Measurements from ENCODE around the gene ENPP1. TPM values are rescaled to one million over a fixed set of nuclear protein-coding genes. Genes with fewer than 3 reads are reported as not detected.

Gene ENPP1
- total RNA-seq, 2 donors from 2014 or later: 17.8 to 18.9 TPM

DNA sequence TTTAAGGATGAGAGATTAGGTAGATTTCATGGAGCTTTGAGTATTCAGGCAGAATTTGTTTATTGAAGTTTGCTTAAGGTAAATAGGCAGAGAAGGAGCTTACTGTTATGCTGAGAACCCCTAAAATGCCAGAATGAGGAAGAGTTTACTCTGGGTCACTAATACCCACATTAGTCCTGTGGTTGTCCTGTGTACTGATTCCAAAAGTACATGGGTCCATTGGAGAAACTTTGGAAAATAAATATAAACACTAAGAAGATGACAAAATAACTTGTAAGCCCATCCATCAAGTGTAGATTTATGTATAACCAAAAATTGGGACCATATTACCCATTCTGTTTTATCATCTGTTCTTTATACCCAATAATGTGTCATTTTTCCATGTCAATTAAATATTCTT lies 31.6 kb downstream of the ENPP1 start:
- intact Hi-C loops (cut with DNase I): no loop called here
- no peaks in the 10 kb centered on the region for H3K9me3 ChIP-seq
- no peaks in the 10 kb centered on the region for H3K4me1 ChIP-seq (replicated peaks)
- H3K4me3 ChIP-seq: no peak overlapping the region
- no peaks in the 10 kb centered on the region for H3K27me3 ChIP-seq (replicated peaks; ENCODE audit: insufficient read depth)
- no peaks in the 10 kb centered on the region for H3K36me3 ChIP-seq
- TF ChIP-seq, protein P1, sequence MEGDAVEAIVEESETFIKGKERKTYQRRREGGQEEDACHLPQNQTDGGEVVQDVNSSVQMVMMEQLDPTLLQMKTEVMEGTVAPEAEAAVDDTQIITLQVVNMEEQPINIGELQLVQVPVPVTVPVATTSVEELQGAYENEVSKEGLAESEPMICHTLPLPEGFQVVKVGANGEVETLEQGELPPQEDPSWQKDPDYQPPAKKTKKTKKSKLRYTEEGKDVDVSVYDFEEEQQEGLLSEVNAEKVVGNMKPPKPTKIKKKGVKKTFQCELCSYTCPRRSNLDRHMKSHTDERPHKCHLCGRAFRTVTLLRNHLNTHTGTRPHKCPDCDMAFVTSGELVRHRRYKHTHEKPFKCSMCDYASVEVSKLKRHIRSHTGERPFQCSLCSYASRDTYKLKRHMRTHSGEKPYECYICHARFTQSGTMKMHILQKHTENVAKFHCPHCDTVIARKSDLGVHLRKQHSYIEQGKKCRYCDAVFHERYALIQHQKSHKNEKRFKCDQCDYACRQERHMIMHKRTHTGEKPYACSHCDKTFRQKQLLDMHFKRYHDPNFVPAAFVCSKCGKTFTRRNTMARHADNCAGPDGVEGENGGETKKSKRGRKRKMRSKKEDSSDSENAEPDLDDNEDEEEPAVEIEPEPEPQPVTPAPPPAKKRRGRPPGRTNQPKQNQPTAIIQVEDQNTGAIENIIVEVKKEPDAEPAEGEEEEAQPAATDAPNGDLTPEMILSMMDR (IDR thresholded peaks at IDR 0.05): no peak
- TF ChIP-seq POLR2A (IDR thresholded peaks at IDR 0.05) (no peak), POLR2AphosphoS5 (IDR thresholded peaks at IDR 0.05) (no peak)
- no peak overlapping the region for H3K27ac ChIP-seq
- no peak for DNase-seq (ENCODE audit: low spot score)

DNA sequence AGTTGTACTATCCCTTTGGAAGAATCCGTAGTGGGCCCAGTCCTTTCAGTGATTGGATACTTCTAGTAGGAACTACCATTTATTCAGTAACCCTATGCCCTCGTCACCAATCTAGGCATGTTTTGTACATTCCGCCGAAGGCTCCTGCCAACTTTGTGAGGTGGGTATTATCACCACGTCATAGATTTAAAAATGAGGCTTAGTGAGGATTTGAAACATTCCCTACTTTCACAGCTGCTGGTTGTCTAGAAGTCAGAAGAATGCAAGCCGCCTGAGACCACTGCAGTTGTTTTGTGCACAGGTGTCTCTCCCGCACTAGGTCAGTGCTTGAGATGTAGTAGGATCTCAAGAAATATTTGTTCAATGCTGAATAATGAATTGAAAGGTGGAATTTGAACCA lies 32.6 kb downstream of the ENPP1 start:
- DNase-seq (ENCODE audit: low spot score): no peak
- H3K9me3 ChIP-seq: no peaks in the 10 kb centered on the region
- no peak overlapping the region for H3K27ac ChIP-seq
- no peak overlapping the region for H3K4me3 ChIP-seq
- H3K36me3 ChIP-seq: no peaks in the 10 kb centered on the region
- H3K27me3 ChIP-seq (replicated peaks; ENCODE audit: insufficient read depth): no peaks in the 10 kb centered on the region
- WGBS: 88% methylated on average over 7 of the region's 7 CpGs
- intact Hi-C loops (cut with DNase I): no loop called here
- no peaks in the 10 kb centered on the region for H3K4me1 ChIP-seq (replicated peaks)
- TF ChIP-seq POLR2A (IDR thresholded peaks at IDR 0.05): no peak
- TF ChIP-seq, protein P1 (IDR thresholded peaks at IDR 0.05): no peak
- TF ChIP-seq POLR2AphosphoS5 (IDR thresholded peaks at IDR 0.05): no peak

DNA sequence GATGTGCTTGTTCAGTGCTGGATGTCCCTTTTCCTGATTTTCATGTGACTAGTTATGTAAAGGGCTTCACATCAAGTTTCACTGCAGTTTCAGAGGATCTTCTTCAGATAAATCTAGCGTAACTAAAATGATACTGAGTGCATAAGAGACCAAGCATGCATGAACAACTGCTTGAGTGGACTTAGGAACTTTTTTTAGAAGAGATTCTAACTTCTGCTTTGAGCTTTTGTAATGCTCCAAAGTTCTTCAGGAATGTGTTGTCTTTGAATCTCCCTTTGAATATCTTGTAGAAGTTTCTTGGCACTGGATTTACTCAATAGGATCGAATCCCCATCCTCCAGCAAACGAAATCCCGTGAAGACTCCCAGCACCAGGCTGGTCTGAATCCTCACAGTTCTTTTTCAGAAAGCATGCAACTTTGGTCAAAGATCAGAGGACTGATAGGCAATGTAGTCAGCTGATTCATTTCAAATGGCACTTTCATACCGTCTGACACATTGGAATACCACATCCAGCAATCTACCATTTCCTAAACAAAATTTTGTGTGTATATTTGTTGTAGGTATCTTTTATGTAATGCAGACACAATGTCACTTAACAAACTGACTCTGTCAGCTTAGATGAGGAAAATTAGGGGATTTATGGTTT lies 33.2 kb downstream of the ENPP1 start:
- DNase-seq (ENCODE audit: low spot score): no peak
- WGBS: 81% methylated on average over 5 of the region's 5 CpGs
- Histone ChIP-seq H3K36me3 (no peaks in the 10 kb centered on the region), H3K4me1 (replicated peaks) (no peaks in the 10 kb centered on the region), H3K4me3 (no peak overlapping the region), H3K9me3 (no peaks in the 10 kb centered on the region), H3K27ac (no peak overlapping the region), H3K27me3 (replicated peaks; ENCODE audit: insufficient read depth) (no peaks in the 10 kb centered on the region)
- intact Hi-C loops (cut with DNase I): no loop called here
- TF ChIP-seq POLR2AphosphoS5 (IDR thresholded peaks at IDR 0.05) (no peak), POLR2A (IDR thresholded peaks at IDR 0.05) (no peak)
- TF ChIP-seq, protein P1 (IDR thresholded peaks at IDR 0.05): no peak

DNA sequence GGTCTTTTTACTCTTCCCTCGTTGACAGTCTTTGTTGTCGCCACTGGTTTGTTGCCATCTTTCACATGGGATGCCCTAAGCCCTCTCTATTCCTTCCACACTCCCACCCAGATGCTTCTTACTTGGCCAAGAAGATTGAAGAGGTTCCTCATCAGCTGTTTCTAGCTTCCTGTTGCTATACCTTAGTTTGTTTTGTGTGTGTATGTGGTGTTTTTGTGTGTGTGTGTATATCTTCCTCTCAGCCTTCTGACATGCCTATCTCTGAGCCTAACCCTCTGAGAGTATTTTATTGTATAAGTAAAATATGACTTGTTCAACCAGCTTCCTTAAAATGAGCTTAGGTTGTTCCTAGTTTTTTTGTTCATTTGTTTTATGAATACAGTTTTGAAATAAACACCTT lies 35.9 kb downstream of the ENPP1 start:
- WGBS: 94% methylated on average over 2 of the region's 2 CpGs
- intact Hi-C loops (cut with DNase I): no loop called here
- TF ChIP-seq, protein P1 (IDR thresholded peaks at IDR 0.05): no peak
- TF ChIP-seq POLR2A (IDR thresholded peaks at IDR 0.05): no peak
- TF ChIP-seq POLR2AphosphoS5 (IDR thresholded peaks at IDR 0.05): no peak
- Histone ChIP-seq H3K9me3 (no peaks in the 10 kb centered on the region), H3K27ac (no peak overlapping the region), H3K36me3 (no peaks in the 10 kb centered on the region), H3K4me3 (no peak overlapping the region), H3K4me1 (replicated peaks) (no peaks in the 10 kb centered on the region), H3K27me3 (replicated peaks; ENCODE audit: insufficient read depth) (no peaks in the 10 kb centered on the region)
- DNase-seq (ENCODE audit: low spot score): no peak

DNA sequence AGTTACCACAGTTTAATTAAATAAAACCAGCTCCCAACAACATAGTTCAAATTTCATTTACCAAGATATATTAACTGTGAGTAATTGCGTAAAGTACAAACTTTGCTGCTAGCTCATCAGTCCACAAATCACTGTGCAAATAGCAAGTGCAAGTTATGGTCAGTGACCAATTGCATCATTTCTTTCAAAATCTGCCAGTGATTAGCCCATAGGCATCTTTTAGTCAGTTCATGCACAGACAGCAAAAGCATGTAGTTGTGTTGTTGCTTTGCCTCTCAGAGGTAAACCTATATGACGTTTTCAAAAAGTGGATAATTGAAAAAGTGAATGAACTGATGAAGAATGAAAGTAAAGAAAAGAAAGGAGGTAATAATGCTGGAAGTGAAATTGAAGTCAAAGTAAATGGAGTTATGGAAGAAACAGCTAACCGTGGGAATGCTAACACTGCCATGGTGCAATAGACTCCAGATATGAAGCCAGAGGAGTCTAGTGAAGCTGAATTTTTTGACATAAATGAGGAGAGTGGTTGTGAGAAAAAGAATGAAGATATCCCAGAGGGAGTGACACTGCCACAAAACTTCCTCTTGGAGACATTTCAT lies 36.5 kb downstream of the ENPP1 start:
- peak; percentile 16 for TF ChIP-seq POLR2AphosphoS5 (IDR thresholded peaks at IDR 0.05)
- TF ChIP-seq, protein P1 (IDR thresholded peaks at IDR 0.05): no peak
- no peak for TF ChIP-seq POLR2A (IDR thresholded peaks at IDR 0.05)
- no peak overlapping the region for H3K27ac ChIP-seq
- H3K27me3 ChIP-seq (replicated peaks; ENCODE audit: insufficient read depth): no peaks in the 10 kb centered on the region
- H3K4me3 ChIP-seq: no peak overlapping the region
- intact Hi-C loops (cut with DNase I): no loop called here
- no peaks in the 10 kb centered on the region for H3K36me3 ChIP-seq
- H3K9me3 ChIP-seq: no peaks in the 10 kb centered on the region
- DNase-seq (ENCODE audit: low spot score): no peak
- 68% methylated on average over 3 of the region's 3 CpGs for WGBS
- H3K4me1 ChIP-seq (replicated peaks): no peaks in the 10 kb centered on the region
